Measurements from ENCODE around the gene MRE11.
"Not testable (repeated sequence)": the region's sequence is repeated elsewhere in the genome, so short reads cannot be mapped to it uniquely, and the experiment has no call there.

Gene MRE11

DNA sequence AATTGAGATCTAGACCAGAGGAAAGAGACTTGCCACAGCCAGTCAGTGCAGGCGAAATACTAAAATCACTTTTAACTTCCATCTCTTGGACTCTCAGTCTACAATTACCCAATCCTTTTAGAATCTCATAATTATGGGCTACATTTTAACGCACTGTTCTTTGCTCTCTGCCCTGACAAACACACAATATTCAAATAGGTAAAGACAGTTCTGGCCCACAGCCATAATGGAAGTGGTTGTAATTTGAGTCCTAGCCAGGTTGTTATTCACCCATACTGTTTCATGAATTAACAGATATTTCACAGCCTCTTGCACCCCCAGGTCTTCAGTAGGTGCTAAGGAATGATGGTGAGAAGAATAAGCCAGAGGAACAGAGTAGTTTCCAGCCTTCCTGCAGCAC lies 19.4 kb upstream of the MRE11 start:
- POLR2A ChIA-PET: interaction anchor here (1.2 kb wide), 1 partner anchor 20 kb away, joined by 3 read pairs; the partner anchor contains the start of genes ANKRD49 and MRE11
- CTCF ChIA-PET: interaction anchor here (0.7 to 1.4 kb wide), 4 partner anchors 8 to 618 kb away, joined by 3 read pairs; no protein-coding TSS in a partner anchor
- TF ChIP-seq, protein P1, sequence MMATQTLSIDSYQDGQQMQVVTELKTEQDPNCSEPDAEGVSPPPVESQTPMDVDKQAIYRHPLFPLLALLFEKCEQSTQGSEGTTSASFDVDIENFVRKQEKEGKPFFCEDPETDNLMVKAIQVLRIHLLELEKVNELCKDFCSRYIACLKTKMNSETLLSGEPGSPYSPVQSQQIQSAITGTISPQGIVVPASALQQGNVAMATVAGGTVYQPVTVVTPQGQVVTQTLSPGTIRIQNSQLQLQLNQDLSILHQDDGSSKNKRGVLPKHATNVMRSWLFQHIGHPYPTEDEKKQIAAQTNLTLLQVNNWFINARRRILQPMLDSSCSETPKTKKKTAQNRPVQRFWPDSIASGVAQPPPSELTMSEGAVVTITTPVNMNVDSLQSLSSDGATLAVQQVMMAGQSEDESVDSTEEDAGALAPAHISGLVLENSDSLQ (IDR thresholded peaks at IDR 0.05): no peak
- no peak for TF ChIP-seq LEF1 (IDR thresholded peaks at IDR 0.05; ENCODE audit: borderline replicate concordance)
- no peak for TF ChIP-seq ELF4 (IDR thresholded peaks at IDR 0.05)
- TF ChIP-seq TARDBP (IDR thresholded peaks at IDR 0.05): no peak
- TF ChIP-seq SUZ12 (IDR thresholded peaks at IDR 0.05): no peak
- no peak for TF ChIP-seq BHLHE40 (IDR thresholded peaks at IDR 0.05; ENCODE audit: borderline replicate concordance)
- TF ChIP-seq NFRKB (IDR thresholded peaks at IDR 0.05): no peak
- TF ChIP-seq HDGF (IDR thresholded peaks at IDR 0.05; ENCODE audit: borderline replicate concordance): no peak
- no peak for TF ChIP-seq ZNF384 (IDR thresholded peaks at IDR 0.05)
- no peak for TF ChIP-seq SP1 (IDR thresholded peaks at IDR 0.05)
- no peak for TF ChIP-seq L3MBTL2 (conservative IDR thresholded peaks at IDR 0.05)
- no peak for TF ChIP-seq ARNT (IDR thresholded peaks at IDR 0.05)
- no peak for TF ChIP-seq FOXM1 (IDR thresholded peaks at IDR 0.05; ENCODE audit: borderline replicate concordance)
- no peak for TF ChIP-seq FOXK2 (IDR thresholded peaks at IDR 0.05)
- TF ChIP-seq FOXA1 (IDR thresholded peaks at IDR 0.05): no peak
- no peak for TF ChIP-seq CTBP1 (IDR thresholded peaks at IDR 0.05; ENCODE audit: borderline replicate concordance)
- no peak for DNase-seq (ENCODE audit: extremely low spot score)

DNA sequence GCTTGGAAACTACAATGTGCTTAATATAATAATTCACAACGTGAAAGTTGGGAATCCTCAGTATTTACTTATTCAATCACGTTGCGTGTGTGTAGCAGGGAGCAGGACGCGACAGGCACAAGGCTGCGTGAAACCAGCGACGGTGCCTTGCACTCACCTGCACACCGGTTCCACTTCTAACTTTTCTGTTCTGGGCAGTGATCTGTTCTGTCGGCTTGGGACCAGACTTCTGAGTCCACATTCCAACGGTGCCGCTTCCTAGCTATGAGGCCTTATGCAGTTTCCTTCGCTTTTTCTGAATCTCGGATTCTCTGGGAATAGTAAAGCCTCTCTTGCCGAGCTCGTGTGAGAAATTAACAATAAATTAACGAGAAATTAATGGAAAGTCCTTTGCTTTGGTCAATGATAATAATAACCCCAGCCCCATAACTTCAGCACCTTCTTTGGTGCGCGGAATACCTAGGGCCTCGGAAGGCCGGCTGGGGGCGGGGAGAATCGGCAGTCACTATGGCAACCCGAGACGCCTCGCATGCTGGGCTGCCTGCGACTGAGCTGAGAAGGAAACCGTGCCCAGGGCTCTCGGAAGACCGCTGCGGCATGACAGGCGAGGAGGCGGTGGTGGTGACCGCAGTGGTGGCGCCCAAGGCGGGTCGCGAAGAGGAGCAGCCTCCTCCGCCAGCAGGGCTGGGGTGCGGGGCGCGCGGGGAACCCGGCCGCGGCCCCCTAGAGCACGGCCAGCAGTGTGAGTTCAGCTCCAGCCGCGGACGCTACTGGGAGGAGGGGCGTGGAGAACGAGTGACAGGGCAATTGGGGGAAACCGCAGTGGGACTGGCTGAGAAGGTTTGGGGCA lies 18.5 kb upstream of the MRE11 start, which contains the start of gene C11orf97:
Gene C11orf97, plus strand, starts transcription at position 530 of the 850 bp plus-strand sequence. Its CDS starts 68 bp downstream, at position 598.
- TF ChIP-seq CTBP1 (IDR thresholded peaks at IDR 0.05; ENCODE audit: borderline replicate concordance) (no peak), FOXK2 (IDR thresholded peaks at IDR 0.05) (no peak), TARDBP (IDR thresholded peaks at IDR 0.05) (no peak), ELF4 (IDR thresholded peaks at IDR 0.05) (no peak), FOXA1 (IDR thresholded peaks at IDR 0.05) (no peak), BHLHE40 (IDR thresholded peaks at IDR 0.05; ENCODE audit: borderline replicate concordance) (no peak), HDGF (IDR thresholded peaks at IDR 0.05; ENCODE audit: borderline replicate concordance) (no peak), SP1 (IDR thresholded peaks at IDR 0.05) (no peak), LEF1 (IDR thresholded peaks at IDR 0.05; ENCODE audit: borderline replicate concordance) (no peak), L3MBTL2 (conservative IDR thresholded peaks at IDR 0.05) (no peak), FOXM1 (IDR thresholded peaks at IDR 0.05; ENCODE audit: borderline replicate concordance) (no peak)
- TF ChIP-seq, protein P1 (IDR thresholded peaks at IDR 0.05): no peak
- ChIA-PET CTCF (interaction anchor here (0.6 to 1.4 kb wide), 5 partner anchors 9 to 617 kb away, joined by 3 read pairs; no protein-coding TSS in a partner anchor), POLR2A (interaction anchor here (1.2 kb wide), 1 partner anchor 19 kb away, joined by 3 read pairs; the partner anchor contains the start of genes ANKRD49 and MRE11)
- DNase-seq (ENCODE audit: extremely low spot score): peak; percentile 76

DNA sequence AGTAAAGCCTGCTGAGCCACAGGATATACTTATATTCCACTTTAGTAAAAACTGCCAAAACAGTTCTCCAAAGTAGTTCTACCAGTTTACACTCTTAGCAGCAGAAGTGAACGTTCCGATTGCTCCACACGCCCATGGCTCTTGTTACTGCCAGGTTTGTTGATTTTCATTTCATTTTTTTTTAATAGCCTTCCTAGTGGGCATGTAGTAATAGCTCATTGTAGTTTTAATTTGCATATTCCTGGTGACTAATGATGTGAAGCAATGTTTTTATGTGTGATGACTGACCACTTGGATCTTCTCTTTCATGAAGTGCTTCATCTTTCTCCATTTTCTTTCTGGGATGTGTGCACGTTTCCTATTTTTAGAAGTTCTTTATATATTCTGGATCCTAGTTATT lies 13.8 kb upstream of the MRE11 start:
- TF ChIP-seq TARDBP (IDR thresholded peaks at IDR 0.05): no peak
- TF ChIP-seq NFRKB (IDR thresholded peaks at IDR 0.05): no peak
- no peak for TF ChIP-seq ZNF384 (IDR thresholded peaks at IDR 0.05)
- TF ChIP-seq L3MBTL2 (conservative IDR thresholded peaks at IDR 0.05): no peak
- TF ChIP-seq LEF1 (IDR thresholded peaks at IDR 0.05; ENCODE audit: borderline replicate concordance): no peak
- no peak for TF ChIP-seq CTBP1 (IDR thresholded peaks at IDR 0.05; ENCODE audit: borderline replicate concordance)
- TF ChIP-seq FOXM1 (IDR thresholded peaks at IDR 0.05; ENCODE audit: borderline replicate concordance): no peak
- no peak for TF ChIP-seq FOXK2 (IDR thresholded peaks at IDR 0.05)
- no peak for TF ChIP-seq ARNT (IDR thresholded peaks at IDR 0.05)
- TF ChIP-seq BHLHE40 (IDR thresholded peaks at IDR 0.05; ENCODE audit: borderline replicate concordance): no peak
- TF ChIP-seq SP1 (IDR thresholded peaks at IDR 0.05): no peak
- TF ChIP-seq HDGF (IDR thresholded peaks at IDR 0.05; ENCODE audit: borderline replicate concordance): no peak
- TF ChIP-seq ELF4 (IDR thresholded peaks at IDR 0.05): no peak
- TF ChIP-seq SUZ12 (IDR thresholded peaks at IDR 0.05): no peak
- TF ChIP-seq, protein P1 (IDR thresholded peaks at IDR 0.05): no peak
- no peak for TF ChIP-seq FOXA1 (IDR thresholded peaks at IDR 0.05)
- DNase-seq (ENCODE audit: extremely low spot score): no peak
- CTCF ChIA-PET: no interaction called here
- POLR2A ChIA-PET: no interaction called here

DNA sequence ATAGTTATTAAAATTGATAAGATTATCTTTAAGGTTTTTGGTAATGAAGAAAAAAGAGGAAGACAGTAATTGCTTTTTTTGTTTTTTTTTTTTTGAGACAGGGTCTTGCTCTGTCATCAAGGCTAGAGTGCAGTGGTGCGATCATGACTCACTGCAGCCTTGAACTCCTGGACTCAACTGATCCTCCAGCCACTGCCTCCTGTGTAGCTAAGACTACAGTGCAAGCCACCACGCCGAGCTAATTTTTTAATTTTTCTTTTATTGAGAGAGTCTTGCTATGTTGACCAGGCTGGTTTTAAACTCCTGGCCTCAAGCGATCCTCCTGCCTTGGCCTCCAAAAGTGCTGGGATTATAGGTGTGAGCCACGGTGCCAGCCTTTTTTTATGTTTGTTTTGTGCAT lies 12.9 kb upstream of the MRE11 start:
- CTCF ChIA-PET; POLR2A ChIA-PET; DNase-seq (ENCODE audit: extremely low spot score): not testable (repeated sequence)

DNA sequence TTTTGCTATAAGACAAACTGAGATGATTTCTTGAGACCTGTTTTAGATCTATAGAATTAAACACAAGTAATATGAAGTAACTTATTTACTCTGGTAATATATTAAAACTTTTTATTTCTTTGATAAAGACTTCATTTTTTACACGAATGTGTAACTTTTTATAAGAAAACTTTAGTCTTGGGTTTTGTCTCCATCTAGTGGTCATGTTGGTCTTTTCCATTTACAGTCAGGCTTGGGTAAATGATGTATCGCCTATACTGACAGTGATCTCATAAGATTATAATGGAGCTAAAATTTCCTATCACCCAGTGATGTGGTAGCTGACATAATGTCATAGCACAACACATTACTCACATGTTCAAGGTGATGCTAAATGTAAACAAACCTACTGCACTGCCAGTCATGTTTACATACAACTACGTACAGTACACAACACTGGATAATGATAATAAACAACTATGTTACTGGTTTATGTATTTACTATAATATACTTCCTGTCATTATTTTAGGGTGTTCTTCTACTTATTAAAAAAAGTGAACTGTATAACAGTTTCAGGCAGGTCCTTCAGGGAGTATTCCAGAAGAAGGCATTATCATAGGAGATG lies 11.1 kb upstream of the MRE11 start:
- ChIA-PET CTCF (interaction anchor here (0.8 to 2.5 kb wide), 4 partner anchors 8 to 609 kb away, joined by 3 to 10 read pairs (median 4); no protein-coding TSS in a partner anchor), POLR2A (no interaction called here)
- no peak for TF ChIP-seq BHLHE40 (IDR thresholded peaks at IDR 0.05; ENCODE audit: borderline replicate concordance)
- TF ChIP-seq, protein P1 (IDR thresholded peaks at IDR 0.05): peak; percentile 66
- peak; percentile 40 for DNase-seq (ENCODE audit: extremely low spot score)

Measured in HEK293T (cell line).